Uterus (tissue), 2 donors: Measurements from ENCODE around the gene DIDO1.

ENCODE experiments used
- POLR2A ChIP-seq, 2 donors: fragments of 450-650 bp; IDR thresholded peaks; one replicate each; pipeline ENCODE4 v1.6.1; 2016; ENCODE audit warnings: antibody characterized with exemption in 2 of 2, mild to moderate bottlenecking in 1 of 2, moderate library complexity in 1 of 2
- TF ChIP-seq, protein P1 (sequence below), 4 experiments: fragments of 200-600 bp in 2 of 4; fragments of 450-650 bp in 2 of 4; sonication (generic) in 2 of 4; IDR thresholded peaks; one replicate each; pipeline ENCODE4 v1.5.1; 2016 to 2019; ENCODE audit warnings: antibody characterized with exemption in 4 of 4, mild to moderate bottlenecking in 2 of 4, moderate library complexity in 1 of 4

- TF ChIP-seq POLR2A (IDR thresholded peaks at IDR 0.05) = no peak
- TF ChIP-seq, protein P1, sequence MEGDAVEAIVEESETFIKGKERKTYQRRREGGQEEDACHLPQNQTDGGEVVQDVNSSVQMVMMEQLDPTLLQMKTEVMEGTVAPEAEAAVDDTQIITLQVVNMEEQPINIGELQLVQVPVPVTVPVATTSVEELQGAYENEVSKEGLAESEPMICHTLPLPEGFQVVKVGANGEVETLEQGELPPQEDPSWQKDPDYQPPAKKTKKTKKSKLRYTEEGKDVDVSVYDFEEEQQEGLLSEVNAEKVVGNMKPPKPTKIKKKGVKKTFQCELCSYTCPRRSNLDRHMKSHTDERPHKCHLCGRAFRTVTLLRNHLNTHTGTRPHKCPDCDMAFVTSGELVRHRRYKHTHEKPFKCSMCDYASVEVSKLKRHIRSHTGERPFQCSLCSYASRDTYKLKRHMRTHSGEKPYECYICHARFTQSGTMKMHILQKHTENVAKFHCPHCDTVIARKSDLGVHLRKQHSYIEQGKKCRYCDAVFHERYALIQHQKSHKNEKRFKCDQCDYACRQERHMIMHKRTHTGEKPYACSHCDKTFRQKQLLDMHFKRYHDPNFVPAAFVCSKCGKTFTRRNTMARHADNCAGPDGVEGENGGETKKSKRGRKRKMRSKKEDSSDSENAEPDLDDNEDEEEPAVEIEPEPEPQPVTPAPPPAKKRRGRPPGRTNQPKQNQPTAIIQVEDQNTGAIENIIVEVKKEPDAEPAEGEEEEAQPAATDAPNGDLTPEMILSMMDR (IDR thresholded peaks at IDR 0.05) = no peak
These were observed 912 bp upstream of the DIDO1 start for GRCh38 chr20:62927128-62927705.
